ENCODE measurements around the gene SLC4A9. TPM values are rescaled to one million over a fixed set of nuclear protein-coding genes. Genes with fewer than 3 reads are reported as not detected.
A peak's percentile ranks its signal among the peaks of the same experiment; 100 is the strongest.

Gene SLC4A9
- total RNA-seq, 6 experiments from 2014 or later, result not detected

- peak overlapping the region; percentile 45 for H3K27ac Mint-ChIP-seq
- H3K4me1 Mint-ChIP-seq (ENCODE audit: low read depth), result peaks cover 46% of the 10 kb centered on the region
- peaks cover 2% of the 10 kb centered on the region; the same call in 1 of the 2 replicates for H3K27me3 Mint-ChIP-seq (ENCODE audit: insufficient read depth)
- no peaks in the 10 kb centered on the region for H3K9me3 Mint-ChIP-seq
- no peak overlapping the region for H3K4me3 Mint-ChIP-seq
- no peak for DNase-seq
- H3K36me3 Mint-ChIP-seq (ENCODE audit: low read depth), result peaks cover 20% of the 10 kb centered on the region
- TF ChIP-seq CTCF (IDR thresholded peaks at IDR 0.05), result no peak
Measured at GRCh38 chr5:140338336-140338735, 21.7 kb upstream of the SLC4A9 start.

GRCh38 chr5:140338908-140339307, 21.1 kb upstream of the SLC4A9 start:
- Mint-ChIP-seq H3K27ac (peak overlapping the region; percentile 45; the same call in 1 of the 2 replicates), H3K4me1 (ENCODE audit: low read depth) (peaks cover 51% of the 10 kb centered on the region), H3K9me3 (no peaks in the 10 kb centered on the region), H3K27me3 (ENCODE audit: insufficient read depth) (peaks cover 2% of the 10 kb centered on the region; the same call in 1 of the 2 replicates), H3K4me3 (no peak overlapping the region), H3K36me3 (ENCODE audit: low read depth) (peaks cover 15% of the 10 kb centered on the region)
- no peak for TF ChIP-seq CTCF (IDR thresholded peaks at IDR 0.05)
- DNase-seq, result no peak

- no peak overlapping the region for H3K4me3 Mint-ChIP-seq
- no peak for DNase-seq
- H3K36me3 Mint-ChIP-seq (ENCODE audit: low read depth), result peaks cover 18% of the 10 kb centered on the region
- no peak overlapping the region; the same call in 1 of the 2 replicates for H3K27ac Mint-ChIP-seq
- H3K4me1 Mint-ChIP-seq (ENCODE audit: low read depth), result peaks cover 58% of the 10 kb centered on the region
- no peaks in the 10 kb centered on the region for H3K9me3 Mint-ChIP-seq
- no peak for TF ChIP-seq CTCF (IDR thresholded peaks at IDR 0.05)
- peaks cover 2% of the 10 kb centered on the region; the same call in 1 of the 2 replicates for H3K27me3 Mint-ChIP-seq (ENCODE audit: insufficient read depth)
Measured at GRCh38 chr5:140339636-140340035, 20.4 kb upstream of the SLC4A9 start.

- Mint-ChIP-seq H3K4me3 (no peak overlapping the region; the same call in 1 of the 2 replicates), H3K27ac (no peak overlapping the region; the same call in 1 of the 2 replicates), H3K9me3 (no peaks in the 10 kb centered on the region), H3K4me1 (ENCODE audit: low read depth) (peaks cover 68% of the 10 kb centered on the region), H3K36me3 (ENCODE audit: low read depth) (peaks cover 18% of the 10 kb centered on the region), H3K27me3 (ENCODE audit: insufficient read depth) (peaks cover 2% of the 10 kb centered on the region; the same call in 1 of the 2 replicates)
- no peak for TF ChIP-seq CTCF (IDR thresholded peaks at IDR 0.05)
- no peak for DNase-seq
Measured at GRCh38 chr5:140340605-140341121, 19.3 kb upstream of the SLC4A9 start.

- no peak for DNase-seq
- Mint-ChIP-seq H3K9me3 (no peaks in the 10 kb centered on the region), H3K4me1 (ENCODE audit: low read depth) (peaks cover 70% of the 10 kb centered on the region), H3K27me3 (ENCODE audit: insufficient read depth) (peaks cover 2% of the 10 kb centered on the region; the same call in 1 of the 2 replicates), H3K36me3 (ENCODE audit: low read depth) (peaks cover 18% of the 10 kb centered on the region), H3K4me3 (no peak overlapping the region), H3K27ac (no peak overlapping the region)
- no peak for TF ChIP-seq CTCF (IDR thresholded peaks at IDR 0.05)
Measured at GRCh38 chr5:140341591-140341990, 18.4 kb upstream of the SLC4A9 start.
